Hematopoietic multipotent progenitor cell treated with erythropoietin and hydrocortisone succinate and interleukin-3 and kit ligand, for 17 days (in vitro differentiated cells): ENCODE data around the gene KIAA1614.

Experiments used
- DNase-seq: peaks from one replicate; pipeline ENCODE4 v3.0.0-alpha.2; 2015; ENCODE audit warnings: low spot score

The KIAA1614 gene

GRCh38 chr1:180924939-180925338 lies 12.2 kb downstream of the KIAA1614 start:
- no peak for DNase-seq

DNA sequence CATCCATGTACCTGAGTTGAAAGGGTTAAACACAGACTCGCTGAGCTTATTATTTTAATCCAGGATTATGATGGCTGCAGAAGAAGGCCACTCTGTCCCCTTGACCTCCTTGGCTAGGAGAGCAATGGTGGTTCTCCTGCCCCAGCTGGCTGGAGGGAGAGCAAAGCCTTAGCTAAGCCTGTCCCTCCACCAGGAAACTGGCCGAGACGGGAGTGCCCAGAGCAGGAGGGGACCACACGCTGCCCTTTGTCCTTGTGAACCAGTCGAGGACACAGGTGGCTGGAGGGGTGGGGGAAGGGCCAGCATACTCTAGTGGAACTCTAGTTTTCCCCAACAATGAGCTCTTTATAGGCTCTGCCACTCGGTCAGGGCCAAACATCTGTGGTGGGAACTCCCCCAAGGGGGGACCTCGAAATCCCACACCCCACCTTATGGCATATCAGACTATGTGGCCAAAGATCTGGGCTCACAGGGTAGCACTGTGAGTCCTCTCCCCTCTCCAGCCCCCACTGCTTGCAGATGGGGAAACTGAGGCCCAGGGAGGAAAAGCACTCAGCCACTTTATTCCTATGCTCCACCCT lies 12.9 kb downstream of the KIAA1614 start:
- no peak for DNase-seq

DNA sequence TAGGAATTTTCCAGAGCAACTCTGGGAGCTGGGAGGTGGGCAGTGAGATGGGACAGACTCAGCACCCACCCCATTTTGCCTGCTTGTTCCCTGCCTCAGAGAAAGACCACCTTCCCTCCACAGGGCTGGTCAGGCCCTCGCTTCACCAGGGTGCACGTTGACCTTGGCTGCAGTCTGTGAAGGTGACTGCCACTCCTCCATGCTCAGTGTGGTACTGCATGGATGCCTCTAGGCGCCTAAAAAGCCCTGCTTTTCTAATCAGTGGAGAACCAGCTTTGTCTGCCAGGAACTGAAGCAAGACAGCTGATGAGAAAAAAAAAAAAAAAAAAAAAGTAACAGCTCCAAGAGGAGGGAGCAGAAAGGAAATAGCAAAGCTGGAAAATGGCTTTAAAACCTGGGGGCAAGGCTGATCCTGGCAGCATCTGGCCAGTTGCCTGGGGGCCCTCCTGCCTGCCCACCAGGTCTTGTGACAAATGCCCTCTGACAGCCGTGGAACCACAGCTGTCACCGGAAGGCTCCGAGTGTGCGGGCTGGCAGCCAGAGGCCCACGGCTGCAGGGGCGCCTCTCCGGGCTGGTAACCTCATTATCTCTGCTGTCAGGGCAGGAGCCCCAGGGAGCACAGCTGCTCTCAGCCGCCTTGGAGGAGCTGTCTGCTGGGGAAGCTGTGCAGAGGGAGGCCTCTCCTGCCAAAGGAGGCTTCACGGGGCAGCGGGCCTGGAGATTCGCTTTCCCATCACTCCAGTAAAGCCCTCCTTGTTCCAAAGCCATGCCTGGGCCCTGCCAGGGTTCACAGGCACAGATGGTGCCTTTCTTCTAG lies 13.7 kb downstream of the KIAA1614 start:
- peak; percentile 60 for DNase-seq

- DNase-seq = no peak
Measured at GRCh38 chr1:180927348-180927747, 14.7 kb downstream of the KIAA1614 start.

DNA sequence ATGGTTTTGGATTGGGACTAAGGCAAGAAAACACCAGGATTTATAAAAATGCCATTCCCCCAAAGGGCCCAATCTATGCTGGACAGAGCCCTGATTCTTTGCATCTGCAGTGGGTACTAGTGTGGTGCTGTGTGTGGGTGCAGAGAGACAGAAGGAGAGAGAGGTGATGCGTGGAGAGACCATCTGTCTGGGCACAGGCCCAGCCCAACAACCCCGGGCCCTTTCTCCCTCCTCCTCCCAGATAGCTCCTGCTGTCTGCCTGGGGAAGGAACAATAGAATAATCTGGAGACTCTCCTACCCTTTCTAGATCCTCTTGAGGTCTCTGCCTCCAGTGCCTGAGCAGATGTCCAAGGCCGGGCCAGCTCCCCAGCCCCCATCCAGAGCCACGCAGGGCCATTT lies 15.1 kb downstream of the KIAA1614 start:
- DNase-seq = no peak

GRCh38 chr1:180928331-180929230 lies 15.9 kb downstream of the KIAA1614 start:
- DNase-seq = no peak

DNA sequence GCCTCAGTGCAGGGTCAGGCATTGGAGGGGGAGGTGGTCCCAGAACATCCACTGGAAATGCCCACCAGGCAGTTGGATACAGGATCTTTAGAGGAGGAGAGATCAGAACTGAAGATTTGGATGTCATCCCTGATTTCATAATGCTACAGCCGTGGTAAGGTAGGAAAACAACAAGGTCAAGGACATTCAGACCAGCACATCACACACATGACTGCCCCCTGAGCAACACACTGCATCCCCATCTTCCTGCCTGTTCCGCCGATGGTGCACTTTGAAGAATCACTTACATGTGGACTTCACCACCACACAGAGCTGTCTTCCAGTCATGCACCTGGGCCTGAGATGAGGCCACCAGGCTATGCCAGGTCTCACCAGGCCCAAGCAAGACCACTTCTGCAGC lies 16.7 kb downstream of the KIAA1614 start:
- no peak for DNase-seq

- DNase-seq = no peak
Measured at GRCh38 chr1:180930687-180931086, 18.0 kb downstream of the KIAA1614 start.

- DNase-seq = no peak
Measured at GRCh38 chr1:180931529-180931928, 18.8 kb downstream of the KIAA1614 start.

GRCh38 chr1:180932378-180932777 lies 19.7 kb downstream of the KIAA1614 start:
- DNase-seq = no peak

DNA sequence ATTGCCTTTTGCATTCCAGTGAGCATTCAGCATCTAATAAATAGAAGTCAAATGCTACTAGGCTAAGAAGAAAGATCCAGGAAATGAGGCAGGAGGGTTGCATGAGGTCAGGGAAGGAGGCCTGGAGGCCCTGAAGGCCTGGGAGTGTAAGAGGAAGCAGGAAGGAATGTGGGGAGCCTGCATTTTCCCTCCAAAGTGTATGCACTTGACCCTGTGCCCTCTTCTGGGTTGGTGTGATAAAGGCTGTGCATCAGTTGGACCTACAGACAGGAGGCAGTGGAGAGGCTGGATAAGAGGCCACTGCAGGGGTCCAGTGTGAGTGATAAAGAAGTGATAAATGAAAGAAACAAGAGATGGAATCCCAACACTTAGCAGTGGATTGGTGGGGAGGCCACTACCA lies 20.4 kb downstream of the KIAA1614 start:
- peak; percentile 25 for DNase-seq

GRCh38 chr1:180934563-180934962 lies 21.9 kb downstream of the KIAA1614 start:
- DNase-seq = no peak

DNA sequence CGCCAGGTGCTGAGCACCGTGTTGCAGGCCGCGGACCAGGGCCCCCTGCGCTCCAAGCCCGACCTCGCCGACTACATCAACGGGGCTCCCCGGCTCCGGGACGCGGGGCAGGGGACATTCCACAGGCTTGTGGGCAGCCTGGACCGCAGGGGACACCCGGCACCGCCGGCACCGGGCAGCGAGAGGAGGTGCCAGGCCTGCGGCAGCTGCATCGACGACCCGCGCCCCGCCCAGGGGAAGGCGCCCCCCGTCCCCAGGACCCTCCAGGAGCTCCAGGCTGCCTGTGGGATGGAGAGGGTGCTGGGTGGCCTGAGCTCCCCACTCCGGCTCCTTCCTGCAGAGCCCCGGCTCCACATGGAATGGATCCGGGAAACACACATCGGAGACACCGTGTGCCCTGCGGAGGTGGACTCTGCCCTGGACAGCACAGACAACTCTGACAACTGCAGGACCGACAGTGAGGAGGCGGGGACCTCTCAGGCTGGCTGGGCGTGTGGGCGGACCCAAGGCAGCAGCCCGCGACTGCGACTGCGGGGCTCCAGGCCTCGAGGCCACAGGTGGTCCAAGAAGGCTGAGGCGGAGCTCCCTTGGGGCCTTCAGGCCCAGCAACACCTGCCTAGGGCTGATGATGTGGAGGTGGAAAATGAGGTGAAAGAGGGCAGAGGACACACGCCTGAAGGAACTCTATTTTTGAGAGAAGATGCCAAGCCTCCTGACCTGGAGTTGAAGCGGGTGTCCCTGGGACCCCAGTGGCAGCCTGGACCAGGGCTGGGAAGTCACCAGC lies 22.8 kb downstream of the KIAA1614 start:
- no peak for DNase-seq

DNA sequence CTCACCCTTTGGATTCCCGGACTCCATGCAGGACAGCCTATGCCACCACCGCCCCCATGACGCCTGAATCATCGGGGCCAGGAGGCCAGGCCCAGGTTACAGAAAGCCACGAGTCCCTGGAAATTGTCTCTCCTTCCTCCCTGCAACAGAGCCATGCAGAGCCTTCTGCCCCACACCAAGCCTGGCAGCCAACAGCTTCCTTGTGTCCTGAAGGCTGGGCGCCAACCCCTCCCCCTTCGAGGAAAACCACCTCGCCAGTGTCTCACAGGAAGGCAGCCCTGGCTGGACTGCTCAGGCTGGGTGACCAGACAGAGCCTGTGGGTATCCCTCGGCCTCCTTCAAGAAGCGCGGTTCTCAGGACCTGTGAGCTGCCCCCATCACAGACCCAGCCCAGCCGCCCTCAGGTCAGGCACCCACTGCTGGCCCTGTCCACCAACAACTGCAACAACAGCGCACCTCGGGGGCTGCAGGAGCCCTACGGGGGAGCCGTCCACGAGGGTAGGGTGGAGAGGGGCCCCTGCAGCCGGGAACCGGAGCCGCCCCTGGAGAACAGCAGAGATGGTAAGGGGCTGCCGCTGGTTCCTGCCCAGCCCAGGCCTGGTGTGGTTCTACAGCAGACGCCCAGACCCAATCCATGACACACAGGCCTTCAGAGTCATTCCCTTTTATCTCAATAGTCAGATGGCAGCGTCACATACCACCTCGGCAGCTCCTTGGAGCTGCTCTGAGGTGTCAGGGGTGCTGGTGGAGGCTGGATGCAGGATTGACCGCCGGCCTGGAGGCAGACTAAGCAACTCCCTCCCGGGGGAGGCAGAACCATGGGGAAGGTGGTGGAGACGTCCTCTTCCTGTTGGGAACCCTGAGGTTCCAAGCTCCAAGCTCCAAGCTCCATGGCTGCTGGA lies 23.7 kb downstream of the KIAA1614 start:
- DNase-seq = no peak

- DNase-seq = no peak
Measured at GRCh38 chr1:180937012-180937372, 24.3 kb downstream of the KIAA1614 start.

- DNase-seq = no peak
Measured at GRCh38 chr1:180937624-180938225, 25.0 kb downstream of the KIAA1614 start.

- no peak for DNase-seq
Measured at GRCh38 chr1:180939073-180939710, 26.5 kb downstream of the KIAA1614 start.

- DNase-seq = no peak
Measured at GRCh38 chr1:180939711-180940103, 27.0 kb downstream of the KIAA1614 start.

GRCh38 chr1:180940445-180940844 lies 27.7 kb downstream of the KIAA1614 start:
- DNase-seq = no peak
